Adipocyte (in vitro differentiated cells): Measurements from ENCODE around the gene PEPD.
"Not testable (repeated sequence)": the region's sequence is repeated elsewhere in the genome, so short reads cannot be mapped to it uniquely, and the experiment has no call there.

Source experiments
- DNase-seq: peaks from one replicate; pipeline ENCODE4 v3.0.0-alpha.2; 2015; ENCODE audit warnings: low read depth
- H3K27me3 ChIP-seq: replicated peaks from 2 replicates; pipeline ENCODE4 v1.7.0; 2013; ENCODE audit warnings: mild to moderate bottlenecking, low read length, moderate library complexity; ENCODE audit not compliant: control insufficient read depth, insufficient read depth
- H3K36me3 ChIP-seq: 2 replicates; pipeline ENCODE4 v1.7.0; 2013; ENCODE audit warnings: low read length, mild to moderate bottlenecking, moderate library complexity; ENCODE audit not compliant: control insufficient read depth, insufficient read depth, severe bottlenecking
- H3K4me1 ChIP-seq: 2 replicates; pipeline ENCODE4 v1.7.0; 2013; ENCODE audit warnings: mild to moderate bottlenecking, low read length, moderate library complexity; ENCODE audit not compliant: control insufficient read depth, insufficient read depth
- H3K4me3 ChIP-seq: 2 replicates; pipeline ENCODE4 v1.7.0; 2013; ENCODE audit warnings: mild to moderate bottlenecking, low read length, moderate library complexity
- H3K9ac ChIP-seq: 2 replicates; pipeline ENCODE4 v1.7.0; 2013; ENCODE audit warnings: mild to moderate bottlenecking, low read length, moderate library complexity
- H3K9me3 ChIP-seq: 2 replicates; pipeline ENCODE4 v1.7.0; 2013; ENCODE audit warnings: mild to moderate bottlenecking, low read length, moderate library complexity; ENCODE audit not compliant: control insufficient read depth

The PEPD gene

GRCh38 chr19:33521480-33522370, at the start of gene PEPD:
PEPD (minus strand) TSS chr19:33521791; CDS start chr19:33521760, 31 bp downstream.
- Histone ChIP-seq H3K4me3 (peak within 1 kb of the TSS; percentile 93), H3K9me3 (no peaks in the 10 kb centered on the region), H3K27me3 (no peaks in the 10 kb centered on the region), H3K36me3 (no peaks in the 10 kb centered on the region), H3K4me1 (peaks cover 21% of the 10 kb centered on the region), H3K9ac (peak within 1 kb of the TSS; percentile 94)
- peak; percentile 97 for DNase-seq

GRCh38 chr19:33569821-33570220, 48.2 kb upstream of the PEPD start:
- Histone ChIP-seq H3K27me3 (peaks cover 12% of the 10 kb centered on the region), H3K4me3 (no peak overlapping the region), H3K9me3 (peaks cover 12% of the 10 kb centered on the region), H3K4me1 (no peaks in the 10 kb centered on the region), H3K36me3 (no peaks in the 10 kb centered on the region), H3K9ac (no peak overlapping the region)
- DNase-seq = no peak

GRCh38 chr19:33568706-33569105, 47.1 kb upstream of the PEPD start:
- no peak overlapping the region for H3K9ac ChIP-seq
- H3K36me3 ChIP-seq = no peaks in the 10 kb centered on the region
- H3K9me3 ChIP-seq = peaks cover 8% of the 10 kb centered on the region
- H3K4me3 ChIP-seq = no peak overlapping the region
- peaks cover 12% of the 10 kb centered on the region for H3K27me3 ChIP-seq
- DNase-seq = no peak
- H3K4me1 ChIP-seq = no peaks in the 10 kb centered on the region

GRCh38 chr19:33564836-33565338, 43.3 kb upstream of the PEPD start:
- no peak for DNase-seq

GRCh38 chr19:33562636-33563035, 41.0 kb upstream of the PEPD start:
- Histone ChIP-seq H3K9me3 (no peaks in the 10 kb centered on the region), H3K27me3 (peaks cover 5% of the 10 kb centered on the region), H3K4me3 (no peak overlapping the region), H3K9ac (no peak overlapping the region), H3K36me3 (no peaks in the 10 kb centered on the region), H3K4me1 (no peaks in the 10 kb centered on the region)
- no peak for DNase-seq

More at GRCh38 chr19:33564836-33565338, 43.3 kb upstream of the PEPD start:
- H3K27me3 ChIP-seq = peaks cover 6% of the 10 kb centered on the region
- H3K9ac ChIP-seq = no peak overlapping the region
- H3K36me3 ChIP-seq = no peaks in the 10 kb centered on the region
- no peaks in the 10 kb centered on the region for H3K9me3 ChIP-seq
- H3K4me3 ChIP-seq = no peak overlapping the region
- H3K4me1 ChIP-seq = no peaks in the 10 kb centered on the region

- not testable (repeated sequence) for H3K9ac ChIP-seq, H3K4me3 ChIP-seq, H3K4me1 ChIP-seq, H3K36me3 ChIP-seq, H3K9me3 ChIP-seq, DNase-seq, H3K27me3 ChIP-seq
Observed at GRCh38 chr19:33561666-33562065, 40.1 kb upstream of the PEPD start.

GRCh38 chr19:33561261-33561660, 39.7 kb upstream of the PEPD start:
- no peak overlapping the region for H3K4me3 ChIP-seq
- DNase-seq = no peak
- H3K36me3 ChIP-seq = no peaks in the 10 kb centered on the region
- no peak overlapping the region for H3K9ac ChIP-seq
- H3K9me3 ChIP-seq = no peaks in the 10 kb centered on the region
- no peaks in the 10 kb centered on the region for H3K4me1 ChIP-seq
- H3K27me3 ChIP-seq = peaks cover 5% of the 10 kb centered on the region

- DNase-seq = no peak
- no peaks in the 10 kb centered on the region for H3K4me1 ChIP-seq
- peaks cover 5% of the 10 kb centered on the region for H3K27me3 ChIP-seq
- no peaks in the 10 kb centered on the region for H3K36me3 ChIP-seq
- H3K9me3 ChIP-seq = no peaks in the 10 kb centered on the region
- no peak overlapping the region for H3K4me3 ChIP-seq
- H3K9ac ChIP-seq = no peak overlapping the region
Observed at GRCh38 chr19:33559996-33560395, 38.4 kb upstream of the PEPD start.

GRCh38 chr19:33558856-33559255, 37.3 kb upstream of the PEPD start:
- no peak overlapping the region for H3K4me3 ChIP-seq
- H3K36me3 ChIP-seq = no peaks in the 10 kb centered on the region
- no peaks in the 10 kb centered on the region for H3K9me3 ChIP-seq
- DNase-seq = no peak
- no peaks in the 10 kb centered on the region for H3K4me1 ChIP-seq
- peaks cover 10% of the 10 kb centered on the region for H3K27me3 ChIP-seq
- H3K9ac ChIP-seq = no peak overlapping the region

- DNase-seq = no peak
- peaks cover 14% of the 10 kb centered on the region for H3K27me3 ChIP-seq
- H3K4me3 ChIP-seq = no peak overlapping the region
- H3K9ac ChIP-seq = no peak overlapping the region
- no peaks in the 10 kb centered on the region for H3K9me3 ChIP-seq
- no peaks in the 10 kb centered on the region for H3K36me3 ChIP-seq
- no peaks in the 10 kb centered on the region for H3K4me1 ChIP-seq
Observed at GRCh38 chr19:33558151-33558550, 36.6 kb upstream of the PEPD start.

GRCh38 chr19:33557720-33558119, 36.1 kb upstream of the PEPD start:
- Histone ChIP-seq H3K4me1 (no peaks in the 10 kb centered on the region), H3K9me3 (no peaks in the 10 kb centered on the region), H3K36me3 (no peaks in the 10 kb centered on the region), H3K4me3 (no peak overlapping the region), H3K9ac (no peak overlapping the region), H3K27me3 (peaks cover 16% of the 10 kb centered on the region)
- no peak for DNase-seq
